Measurements from ENCODE around the gene C5orf22.

C5orf22 gene

DNA sequence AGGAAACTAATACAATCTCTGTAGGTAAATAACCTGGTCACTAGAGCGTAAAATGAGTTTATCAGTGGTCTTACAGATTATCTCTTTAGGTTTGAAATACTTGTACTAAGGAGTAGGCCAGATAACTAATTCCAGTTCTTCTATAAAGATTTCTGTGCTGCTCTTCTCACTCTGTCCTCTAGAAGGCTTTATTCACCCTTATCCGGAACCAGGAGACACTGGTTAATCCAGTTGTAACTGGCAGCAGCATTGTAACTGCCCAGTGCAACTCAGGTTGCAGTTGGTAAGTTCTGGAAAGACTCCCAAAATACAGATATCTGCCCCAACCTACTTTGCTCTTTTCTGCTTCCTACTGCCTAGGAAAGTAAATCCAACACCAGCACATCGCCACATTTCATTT, 19.8 kb downstream of the C5orf22 start (continued):
- TF ChIP-seq, protein P1, sequence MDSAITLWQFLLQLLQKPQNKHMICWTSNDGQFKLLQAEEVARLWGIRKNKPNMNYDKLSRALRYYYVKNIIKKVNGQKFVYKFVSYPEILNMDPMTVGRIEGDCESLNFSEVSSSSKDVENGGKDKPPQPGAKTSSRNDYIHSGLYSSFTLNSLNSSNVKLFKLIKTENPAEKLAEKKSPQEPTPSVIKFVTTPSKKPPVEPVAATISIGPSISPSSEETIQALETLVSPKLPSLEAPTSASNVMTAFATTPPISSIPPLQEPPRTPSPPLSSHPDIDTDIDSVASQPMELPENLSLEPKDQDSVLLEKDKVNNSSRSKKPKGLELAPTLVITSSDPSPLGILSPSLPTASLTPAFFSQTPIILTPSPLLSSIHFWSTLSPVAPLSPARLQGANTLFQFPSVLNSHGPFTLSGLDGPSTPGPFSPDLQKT (IDR thresholded peaks at IDR 0.05; ENCODE audit: borderline replicate concordance, low read depth, low read length): no peak
- TF ChIP-seq ZNF174 (tag by site-specific recombination; IDR thresholded peaks at IDR 0.05): no peak

- TF ChIP-seq ZNF404 (tag by site-specific recombination; IDR thresholded peaks at IDR 0.05): no peak
- TF ChIP-seq ZNF280D (tag by site-specific recombination; IDR thresholded peaks at IDR 0.05): no peak
- TF ChIP-seq, protein P2, sequence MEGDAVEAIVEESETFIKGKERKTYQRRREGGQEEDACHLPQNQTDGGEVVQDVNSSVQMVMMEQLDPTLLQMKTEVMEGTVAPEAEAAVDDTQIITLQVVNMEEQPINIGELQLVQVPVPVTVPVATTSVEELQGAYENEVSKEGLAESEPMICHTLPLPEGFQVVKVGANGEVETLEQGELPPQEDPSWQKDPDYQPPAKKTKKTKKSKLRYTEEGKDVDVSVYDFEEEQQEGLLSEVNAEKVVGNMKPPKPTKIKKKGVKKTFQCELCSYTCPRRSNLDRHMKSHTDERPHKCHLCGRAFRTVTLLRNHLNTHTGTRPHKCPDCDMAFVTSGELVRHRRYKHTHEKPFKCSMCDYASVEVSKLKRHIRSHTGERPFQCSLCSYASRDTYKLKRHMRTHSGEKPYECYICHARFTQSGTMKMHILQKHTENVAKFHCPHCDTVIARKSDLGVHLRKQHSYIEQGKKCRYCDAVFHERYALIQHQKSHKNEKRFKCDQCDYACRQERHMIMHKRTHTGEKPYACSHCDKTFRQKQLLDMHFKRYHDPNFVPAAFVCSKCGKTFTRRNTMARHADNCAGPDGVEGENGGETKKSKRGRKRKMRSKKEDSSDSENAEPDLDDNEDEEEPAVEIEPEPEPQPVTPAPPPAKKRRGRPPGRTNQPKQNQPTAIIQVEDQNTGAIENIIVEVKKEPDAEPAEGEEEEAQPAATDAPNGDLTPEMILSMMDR (tag by site-specific recombination; IDR thresholded peaks at IDR 0.05): no peak
- TF ChIP-seq ZNF768 (tag by site-specific recombination; IDR thresholded peaks at IDR 0.05): no peak
- TF ChIP-seq ZNF169 (tag by site-specific recombination; IDR thresholded peaks at IDR 0.05): no peak
- TF ChIP-seq KLF10 (tag by site-specific recombination; IDR thresholded peaks at IDR 0.05): no peak
- TF ChIP-seq ZNF449 (tag by site-specific recombination; IDR thresholded peaks at IDR 0.05): no peak
- TF ChIP-seq, protein P1 (IDR thresholded peaks at IDR 0.05; ENCODE audit: borderline replicate concordance, low read depth, low read length): no peak
- TF ChIP-seq ZNF302 (tag by site-specific recombination; IDR thresholded peaks at IDR 0.05; ENCODE audit: low read depth): no peak
- TF ChIP-seq ZBTB48 (tag by site-specific recombination; IDR thresholded peaks at IDR 0.05): no peak
- no peak for TF ChIP-seq ZNF19 (tag by site-specific recombination; IDR thresholded peaks at IDR 0.05; ENCODE audit: low read depth)
- TF ChIP-seq SP3 (tag by site-specific recombination; IDR thresholded peaks at IDR 0.05): no peak
- TF ChIP-seq ZSCAN23 (tag by site-specific recombination; IDR thresholded peaks at IDR 0.05): no peak
- no peak for TF ChIP-seq REST (tag by site-specific recombination; IDR thresholded peaks at IDR 0.05)
- no peak for TF ChIP-seq GLI4 (tag by site-specific recombination; IDR thresholded peaks at IDR 0.05)
- TF ChIP-seq ZNF501 (tag by site-specific recombination; IDR thresholded peaks at IDR 0.05): no peak
- no peak for TF ChIP-seq TCF7L2 (IDR thresholded peaks at IDR 0.05; ENCODE audit: borderline replicate concordance, low read depth, low read length)
- Histone ChIP-seq H3K4me3 (ENCODE audit: low read depth, low read length) (no peak overlapping the region), H3K4me1 (ENCODE audit: control insufficient read depth, insufficient read depth, low read length) (no peaks in the 10 kb centered on the region), H3K36me3 (ENCODE audit: control insufficient read depth in 2 of 2, insufficient read depth in 1 of 2, low read length in 2 of 2) (peaks cover 54 to 57% of the 10 kb centered on the region in 2 experiments), H3K27ac (ENCODE audit: extremely low read depth, low read depth, low read length) (no peak overlapping the region), H3K9me3 (ENCODE audit: control insufficient read depth, insufficient read depth, low read depth, low read length) (no peaks in the 10 kb centered on the region)
- POLR2A ChIA-PET: no interaction called here
- CTCF ChIA-PET: interaction anchor here (0.9 kb wide), 1 partner anchor 531 kb away, joined by 5 read pairs; no protein-coding TSS in a partner anchor
These were observed 21.8 kb downstream of the C5orf22 start for GRCh38 chr5:31553863-31554262.

Measured in HEK293 (cell line).